ENCODE data around the gene ITIH5. TPM values are rescaled to one million over a fixed set of nuclear protein-coding genes. Genes with fewer than 3 reads are reported as not detected.
"Not testable (repeated sequence)": the region's sequence is repeated elsewhere in the genome, so short reads cannot be mapped to it uniquely, and the experiment has no call there.

The ITIH5 gene
- total RNA-seq, result not detected in 2 replicates

DNA sequence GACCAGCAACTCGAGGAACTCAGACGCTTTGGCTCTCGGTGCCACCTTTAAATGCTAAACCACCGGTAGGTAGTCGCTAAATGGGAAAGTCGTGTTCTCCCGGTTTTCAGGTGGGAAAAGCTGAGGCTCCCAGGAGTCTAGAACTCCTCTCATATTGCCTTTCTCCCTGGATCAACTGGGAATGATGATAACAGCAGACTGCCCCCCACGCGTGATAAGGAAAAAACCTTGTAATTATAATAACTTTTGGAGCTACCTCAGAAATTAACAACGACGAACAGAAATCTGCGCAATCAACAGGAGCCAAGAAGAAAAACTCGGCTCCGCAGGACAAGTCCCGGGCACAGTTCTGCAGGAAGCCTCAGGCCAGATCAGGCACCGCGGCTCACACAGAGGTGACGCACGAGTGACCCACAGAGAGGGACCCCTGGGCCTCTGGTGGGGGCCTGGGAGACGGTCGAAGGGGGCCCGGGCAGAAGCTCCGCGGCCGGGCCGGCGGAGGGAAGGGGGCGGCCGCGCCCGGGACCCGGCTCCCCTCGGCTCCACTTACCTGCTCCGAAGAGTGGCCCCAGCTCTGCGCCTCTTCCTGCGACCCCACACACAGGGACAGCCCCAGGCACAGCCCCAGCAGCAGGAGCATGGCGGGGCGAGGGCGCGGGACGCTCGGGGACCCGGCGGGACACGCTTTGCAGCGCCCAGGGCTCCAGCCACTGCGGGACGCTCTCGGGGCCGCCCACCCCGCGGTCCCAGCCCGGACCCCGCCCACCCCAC lies at the start of gene ITIH5:
Gene ITIH5, minus strand, starts transcription at position 714 of the 771 bp plus-strand sequence. Its CDS starts 74 bp downstream, at position 640.
- intact Hi-C loops (cut with micrococcal nuclease), result no loop called here

DNA sequence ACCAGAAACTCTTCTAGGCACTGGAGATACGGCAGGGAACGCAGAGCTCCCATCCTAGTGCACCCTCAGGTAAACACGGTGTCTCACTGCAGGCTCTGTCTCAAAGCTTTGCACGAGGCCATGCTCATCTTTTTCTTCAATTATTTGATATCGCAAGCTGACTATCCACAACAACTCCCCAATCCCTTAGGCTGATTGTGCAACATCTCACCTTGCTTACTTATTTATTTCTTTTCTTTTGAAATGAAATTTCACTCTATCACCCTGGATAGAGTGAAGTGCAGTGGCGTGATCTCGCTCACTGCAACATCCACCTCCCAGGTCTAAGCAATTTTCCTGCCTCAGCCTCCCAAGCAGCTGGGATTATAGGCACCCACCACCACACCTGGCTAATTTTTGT lies 48.7 kb upstream of the ITIH5 start:
- intact Hi-C loops (cut with micrococcal nuclease), result no loop called here

DNA sequence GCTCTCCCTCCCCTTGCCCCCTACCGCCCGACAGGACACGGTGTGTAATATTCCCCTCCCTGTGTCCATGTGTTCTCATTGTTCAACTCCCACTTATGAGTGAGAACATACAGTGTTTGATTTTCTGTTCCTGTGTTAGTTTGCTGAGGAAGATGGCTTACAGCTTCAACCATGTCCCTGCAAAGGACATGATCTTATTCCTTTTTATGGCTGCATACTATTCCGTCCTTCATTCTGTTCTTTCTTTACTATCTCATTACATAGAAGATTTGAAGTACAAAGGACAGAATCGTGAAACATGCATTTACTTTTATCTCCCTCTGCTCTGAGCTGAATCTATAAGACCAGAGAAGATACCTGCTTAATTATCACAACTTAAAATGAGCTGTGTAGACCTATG lies 44.3 kb upstream of the ITIH5 start:
- intact Hi-C loops (cut with micrococcal nuclease), result not testable (repeated sequence)

DNA sequence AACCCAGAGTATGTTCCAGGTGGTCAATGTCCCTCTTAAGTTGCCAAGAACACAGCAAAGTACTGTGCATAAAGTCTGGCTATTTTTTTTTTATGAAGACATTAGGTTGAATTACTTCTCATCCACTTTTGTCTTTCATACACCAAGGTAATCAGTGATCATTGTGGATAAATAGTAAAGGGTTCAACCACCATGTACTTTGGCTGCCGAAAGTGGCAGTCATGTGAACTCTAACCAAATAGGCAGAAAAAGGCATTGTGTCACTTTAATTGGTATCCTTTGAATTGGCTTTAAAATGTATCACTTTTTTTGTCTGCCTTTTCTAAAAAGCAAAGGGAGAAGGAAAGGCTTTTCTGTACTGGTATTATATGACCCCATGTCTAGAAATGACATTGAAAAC lies 43.7 kb upstream of the ITIH5 start:
- intact Hi-C loops (cut with micrococcal nuclease), result no loop called here

DNA sequence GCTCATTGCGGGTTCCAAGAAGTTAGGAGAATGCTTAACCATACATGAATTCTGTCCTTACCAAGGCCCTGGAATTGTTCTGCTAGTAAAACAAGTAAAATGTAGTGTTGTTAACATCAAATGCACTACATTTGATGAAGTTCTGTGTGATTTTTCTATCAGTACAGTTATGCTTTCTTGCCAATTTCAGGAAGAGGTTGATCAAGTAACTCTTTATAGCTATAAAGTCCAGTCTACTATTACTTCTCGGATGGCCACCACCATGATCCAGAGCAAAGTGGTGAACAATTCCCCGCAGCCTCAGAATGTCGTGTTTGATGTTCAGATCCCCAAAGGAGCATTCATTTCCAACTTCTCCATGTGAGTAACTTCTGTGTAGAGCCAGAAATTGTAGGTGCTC lies 42.1 kb upstream of the ITIH5 start:
- intact Hi-C loops (cut with micrococcal nuclease), result no loop called here

DNA sequence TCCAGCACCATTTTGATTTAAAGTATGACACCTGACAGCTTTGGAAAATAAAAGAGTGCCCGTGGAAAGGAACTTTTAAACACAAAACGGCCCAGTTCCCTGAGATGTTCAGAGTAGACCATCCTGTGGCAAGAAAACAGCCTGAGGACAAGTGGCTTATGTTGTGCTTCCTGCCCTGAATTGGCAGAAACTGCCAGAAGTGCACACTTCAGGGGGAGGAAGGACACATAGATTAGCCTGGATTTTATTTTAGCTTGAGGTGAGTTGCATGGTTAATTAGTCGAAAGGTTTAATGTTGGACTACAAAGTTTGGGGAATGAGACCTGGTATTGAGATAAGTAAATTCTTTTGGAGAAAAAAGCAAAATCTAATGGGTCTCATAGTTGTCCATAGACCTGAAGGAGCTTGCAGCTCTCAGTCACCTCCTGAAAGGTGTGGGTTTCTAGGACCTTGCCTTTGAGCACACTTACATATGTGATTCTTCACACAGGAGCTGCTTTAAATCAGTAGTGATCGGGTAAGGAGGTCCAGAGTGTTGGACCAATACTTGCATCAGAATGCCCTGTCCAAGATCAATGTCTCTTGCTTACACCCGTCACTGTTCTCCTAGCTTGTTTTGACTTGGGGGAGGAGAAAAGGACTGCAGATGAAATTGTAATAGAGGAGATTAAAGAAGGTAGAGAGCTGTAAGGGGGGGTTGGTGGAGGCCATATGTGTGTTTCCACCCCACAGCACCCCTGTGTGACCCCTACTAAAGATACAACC lies 41.3 kb upstream of the ITIH5 start:
- intact Hi-C loops (cut with micrococcal nuclease), result no loop called here

DNA sequence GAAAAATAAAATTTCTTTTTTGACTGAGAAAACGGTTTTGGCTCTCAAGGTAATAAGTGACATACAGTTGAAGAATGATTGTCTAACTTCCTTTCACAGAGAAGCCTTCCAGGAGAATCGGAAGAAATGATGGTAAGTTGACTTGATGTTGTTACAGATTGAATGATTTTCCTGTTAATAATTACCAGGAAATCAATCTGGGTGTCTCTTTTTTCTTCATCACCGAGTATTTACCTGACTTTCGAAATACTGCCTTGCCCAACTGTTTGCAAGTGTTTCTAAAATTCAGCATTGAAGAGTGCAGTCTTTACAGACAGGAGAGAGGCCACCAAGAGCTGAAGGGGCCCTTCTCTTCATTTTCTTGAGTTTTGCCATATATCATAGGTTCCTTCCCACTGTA lies 40.3 kb upstream of the ITIH5 start:
- intact Hi-C loops (cut with micrococcal nuclease), result no loop called here

GRCh38 chr10:7706534-7707073 lies 39.8 kb upstream of the ITIH5 start:
- intact Hi-C loops (cut with micrococcal nuclease), result no loop called here

GRCh38 chr10:7705341-7705740 lies 38.6 kb upstream of the ITIH5 start:
- intact Hi-C loops (cut with micrococcal nuclease), result no loop called here

- intact Hi-C loops (cut with micrococcal nuclease), result no loop called here
Observed at GRCh38 chr10:7704071-7705016, 37.6 kb upstream of the ITIH5 start.

DNA sequence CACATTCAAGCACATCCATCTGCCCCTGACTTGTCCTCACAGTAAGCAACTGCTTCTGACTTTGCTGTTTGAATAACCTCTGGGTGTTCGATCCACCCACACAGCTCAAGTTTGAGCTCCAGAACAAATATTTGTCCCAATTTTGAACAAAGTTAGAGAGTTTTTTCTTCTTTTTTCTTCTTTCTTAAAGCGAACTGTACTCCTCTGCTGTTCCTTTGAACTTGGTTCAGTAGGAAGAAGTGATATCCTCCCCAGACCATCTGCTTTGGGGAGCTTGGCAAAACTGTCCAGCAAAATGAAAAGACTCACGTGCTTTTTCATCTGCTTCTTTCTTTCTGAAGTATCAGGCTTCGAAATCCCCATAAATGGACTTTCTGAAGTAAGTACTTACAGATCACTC lies 36.4 kb upstream of the ITIH5 start, which contains the start of gene ITIH2:
Gene ITIH2, plus strand, starts transcription at position 177 of the 400 bp plus-strand sequence. Its CDS starts 119 bp downstream, at position 296.
- intact Hi-C loops (cut with micrococcal nuclease), result no loop called here

DNA sequence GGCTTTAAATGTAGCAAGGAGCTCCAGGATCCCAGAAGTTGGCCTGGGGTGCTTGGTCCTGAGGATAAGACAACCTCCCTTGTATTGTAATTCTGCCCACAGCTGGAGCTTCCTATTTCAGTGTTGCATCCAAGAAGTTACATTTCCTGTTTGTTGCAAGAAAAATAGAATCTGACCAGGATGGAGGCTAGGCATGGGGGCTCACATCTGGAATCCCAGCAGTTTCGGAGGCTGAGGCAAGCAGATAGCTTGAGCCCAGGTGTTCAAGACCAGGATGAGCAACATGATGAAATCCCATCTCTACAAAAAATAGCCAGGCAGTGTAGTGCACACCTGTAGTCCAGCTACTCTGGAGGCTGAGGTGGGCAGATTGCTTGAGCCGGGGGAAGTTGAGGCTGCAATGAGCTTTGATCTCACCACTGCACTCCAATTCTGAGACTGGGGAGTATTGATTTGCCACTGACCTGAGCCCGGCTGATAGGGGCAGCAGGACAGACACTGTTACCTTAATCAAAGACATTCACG lies 35.6 kb upstream of the ITIH5 start:
- intact Hi-C loops (cut with micrococcal nuclease), result no loop called here

GRCh38 chr10:7701158-7701742 lies 34.5 kb upstream of the ITIH5 start:
- intact Hi-C loops (cut with micrococcal nuclease), result no loop called here

GRCh38 chr10:7700577-7701125 lies 33.9 kb upstream of the ITIH5 start:
- intact Hi-C loops (cut with micrococcal nuclease), result no loop called here

DNA sequence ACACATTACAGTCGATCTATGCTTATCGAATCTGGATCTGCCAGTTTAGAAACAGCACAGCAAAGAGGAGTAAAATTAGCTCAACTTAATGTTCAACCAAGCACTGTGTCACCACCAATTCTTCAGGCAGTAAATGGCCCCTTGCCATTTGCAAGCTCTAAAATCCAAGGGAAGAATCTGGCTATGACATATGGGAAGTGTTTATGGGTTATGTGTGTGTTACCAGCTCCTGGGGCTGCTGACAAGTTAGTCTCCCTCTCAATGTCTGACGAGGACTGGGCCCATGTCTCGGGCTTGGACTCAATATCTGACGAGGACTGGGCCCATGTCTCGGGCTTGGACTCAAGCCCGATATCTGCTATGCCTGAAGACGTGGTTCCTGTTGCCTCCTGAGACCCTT lies 30.7 kb upstream of the ITIH5 start:
- intact Hi-C loops (cut with micrococcal nuclease), result no loop called here

DNA sequence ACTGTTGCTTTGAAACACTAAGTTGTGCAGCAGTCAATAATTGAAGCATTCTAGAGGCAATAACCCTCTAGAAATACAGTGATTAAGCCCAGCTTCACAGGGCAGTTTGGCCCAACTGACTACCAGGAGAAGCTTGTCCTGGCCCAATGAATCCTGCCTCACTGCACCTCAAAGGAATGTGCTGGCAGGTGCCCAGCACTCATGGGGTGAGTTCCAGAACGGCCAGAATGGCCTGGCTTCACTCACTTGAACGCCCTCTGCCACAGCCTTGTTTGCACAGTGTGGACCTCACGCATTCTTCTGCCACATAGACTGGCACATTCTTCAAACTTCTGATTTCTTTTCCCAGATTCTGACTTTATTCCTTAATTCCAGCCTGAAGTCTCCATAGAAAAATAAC lies 29.8 kb upstream of the ITIH5 start:
- intact Hi-C loops (cut with micrococcal nuclease), result no loop called here

DNA sequence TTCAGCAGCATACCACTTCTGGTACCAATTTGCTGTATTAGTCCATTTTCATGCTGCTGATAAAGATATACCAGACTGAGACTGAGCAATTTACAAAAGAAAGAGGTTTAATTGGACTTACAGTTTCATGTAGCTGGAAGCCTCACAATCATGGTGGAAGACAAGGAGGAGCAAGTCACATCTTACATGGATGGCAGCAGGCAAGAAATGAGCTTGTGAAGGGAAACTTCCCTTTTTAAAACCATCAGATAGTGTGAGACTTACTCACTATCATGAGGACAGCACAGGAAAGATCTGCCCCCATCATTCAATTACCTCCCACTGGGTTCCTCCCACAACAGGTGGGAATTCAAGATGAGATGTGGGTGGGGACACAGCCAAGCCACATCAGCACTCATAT lies 26.4 kb upstream of the ITIH5 start:
- intact Hi-C loops (cut with micrococcal nuclease), result not testable (repeated sequence)

GRCh38 chr10:7692368-7692767 lies 25.6 kb upstream of the ITIH5 start:
- intact Hi-C loops (cut with micrococcal nuclease), result not testable (repeated sequence)

GRCh38 chr10:7690885-7691597 lies 24.3 kb upstream of the ITIH5 start:
- intact Hi-C loops (cut with micrococcal nuclease), result loop anchor here (1.0 kb wide), 1 partner anchor 97 kb away; the partner anchor contains the start of gene ATP5F1C
